GM12873 (cell line): ENCODE results near the gene APOL1.

Experiments
- TF ChIP-seq, protein P1 (sequence below): IDR thresholded peaks from 2 replicates; pipeline ENCODE4 v1.5.1; 2012; ENCODE audit warnings: low read depth, mild to moderate bottlenecking, moderate library complexity, low read length, control low read depth; ENCODE audit not compliant: insufficient read depth; ENCODE audit errors: missing control alignments

APOL1 gene

DNA sequence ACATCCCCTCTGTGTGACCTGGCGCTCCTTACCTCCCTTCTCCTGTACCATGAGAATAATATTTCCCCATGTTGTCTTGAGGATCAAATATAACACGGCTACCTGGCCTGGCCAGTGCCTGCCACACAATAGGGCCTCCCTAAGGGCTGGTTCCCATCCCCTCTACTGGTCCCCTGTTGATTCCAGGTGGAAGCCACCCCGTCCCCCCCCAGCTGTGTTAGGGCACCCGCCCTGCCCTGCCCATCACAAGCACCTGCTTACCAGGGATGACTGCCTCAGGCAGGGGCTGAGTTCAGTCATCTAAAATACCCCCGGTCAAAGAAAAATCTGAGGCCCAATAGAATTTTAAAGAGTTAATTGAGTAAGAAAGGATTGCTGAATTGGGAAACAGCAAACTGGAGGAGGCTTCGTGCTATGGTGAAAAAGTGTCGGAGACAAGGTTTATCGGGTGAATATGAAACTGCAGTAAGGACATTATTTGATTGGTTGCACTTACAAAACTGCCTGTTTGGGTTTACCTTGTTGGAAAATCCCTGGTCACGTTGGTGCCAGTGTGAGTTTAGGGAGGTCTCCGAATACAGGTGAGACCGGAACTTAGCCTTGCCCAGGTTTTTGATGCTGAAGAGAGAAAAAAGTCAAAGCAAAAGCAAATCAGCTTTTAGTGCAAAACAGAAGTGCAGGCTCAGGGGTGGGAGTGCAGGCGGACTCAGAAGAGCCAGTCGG is 5.2 kb downstream of the APOL1 start:
- TF ChIP-seq, protein P1, sequence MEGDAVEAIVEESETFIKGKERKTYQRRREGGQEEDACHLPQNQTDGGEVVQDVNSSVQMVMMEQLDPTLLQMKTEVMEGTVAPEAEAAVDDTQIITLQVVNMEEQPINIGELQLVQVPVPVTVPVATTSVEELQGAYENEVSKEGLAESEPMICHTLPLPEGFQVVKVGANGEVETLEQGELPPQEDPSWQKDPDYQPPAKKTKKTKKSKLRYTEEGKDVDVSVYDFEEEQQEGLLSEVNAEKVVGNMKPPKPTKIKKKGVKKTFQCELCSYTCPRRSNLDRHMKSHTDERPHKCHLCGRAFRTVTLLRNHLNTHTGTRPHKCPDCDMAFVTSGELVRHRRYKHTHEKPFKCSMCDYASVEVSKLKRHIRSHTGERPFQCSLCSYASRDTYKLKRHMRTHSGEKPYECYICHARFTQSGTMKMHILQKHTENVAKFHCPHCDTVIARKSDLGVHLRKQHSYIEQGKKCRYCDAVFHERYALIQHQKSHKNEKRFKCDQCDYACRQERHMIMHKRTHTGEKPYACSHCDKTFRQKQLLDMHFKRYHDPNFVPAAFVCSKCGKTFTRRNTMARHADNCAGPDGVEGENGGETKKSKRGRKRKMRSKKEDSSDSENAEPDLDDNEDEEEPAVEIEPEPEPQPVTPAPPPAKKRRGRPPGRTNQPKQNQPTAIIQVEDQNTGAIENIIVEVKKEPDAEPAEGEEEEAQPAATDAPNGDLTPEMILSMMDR, result no peak

DNA sequence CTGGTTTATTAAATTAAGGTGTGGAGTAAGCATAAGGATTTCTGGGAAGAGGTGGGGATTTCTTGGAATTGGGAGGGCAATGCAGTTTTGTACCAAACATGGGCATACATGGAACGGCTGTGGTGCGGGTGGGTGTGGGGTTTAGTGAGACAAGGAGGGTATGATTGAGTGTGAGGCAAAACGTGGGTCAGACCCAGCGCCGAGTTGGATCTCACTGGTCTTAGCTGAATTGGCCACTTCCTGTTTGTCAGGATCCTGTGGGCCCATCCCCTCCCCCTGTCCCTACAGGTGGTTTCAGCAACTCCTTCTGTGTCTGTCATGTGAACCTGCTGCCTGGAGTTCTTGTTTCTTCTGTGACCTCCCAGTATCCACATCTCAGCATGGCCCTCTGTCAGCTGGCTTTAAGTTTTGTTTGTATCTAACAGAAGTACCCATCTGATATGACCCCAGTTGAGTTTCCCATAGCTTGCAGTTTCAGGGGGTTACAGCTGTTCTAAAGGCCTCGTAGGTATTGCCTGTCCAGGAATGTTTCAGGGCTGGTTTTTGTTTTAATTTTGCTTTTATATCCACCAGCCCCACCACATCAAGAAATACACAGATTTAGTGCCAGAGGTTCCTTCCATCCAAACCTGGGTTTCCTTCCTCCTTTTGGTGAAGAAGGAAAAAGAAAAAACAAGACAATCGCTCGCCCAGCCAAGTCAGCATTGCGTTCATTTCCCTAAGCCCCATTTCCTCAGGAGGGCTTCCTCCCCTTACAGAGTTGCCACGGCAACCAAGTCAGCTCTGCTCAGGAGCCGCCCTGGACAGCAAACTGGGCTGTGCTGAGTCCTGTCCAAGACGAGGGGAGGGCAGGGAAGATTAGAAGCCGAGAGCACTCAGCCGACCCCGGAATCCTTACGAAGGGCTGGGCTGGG is 6.0 kb downstream of the APOL1 start:
- TF ChIP-seq, protein P1, result no peak

DNA sequence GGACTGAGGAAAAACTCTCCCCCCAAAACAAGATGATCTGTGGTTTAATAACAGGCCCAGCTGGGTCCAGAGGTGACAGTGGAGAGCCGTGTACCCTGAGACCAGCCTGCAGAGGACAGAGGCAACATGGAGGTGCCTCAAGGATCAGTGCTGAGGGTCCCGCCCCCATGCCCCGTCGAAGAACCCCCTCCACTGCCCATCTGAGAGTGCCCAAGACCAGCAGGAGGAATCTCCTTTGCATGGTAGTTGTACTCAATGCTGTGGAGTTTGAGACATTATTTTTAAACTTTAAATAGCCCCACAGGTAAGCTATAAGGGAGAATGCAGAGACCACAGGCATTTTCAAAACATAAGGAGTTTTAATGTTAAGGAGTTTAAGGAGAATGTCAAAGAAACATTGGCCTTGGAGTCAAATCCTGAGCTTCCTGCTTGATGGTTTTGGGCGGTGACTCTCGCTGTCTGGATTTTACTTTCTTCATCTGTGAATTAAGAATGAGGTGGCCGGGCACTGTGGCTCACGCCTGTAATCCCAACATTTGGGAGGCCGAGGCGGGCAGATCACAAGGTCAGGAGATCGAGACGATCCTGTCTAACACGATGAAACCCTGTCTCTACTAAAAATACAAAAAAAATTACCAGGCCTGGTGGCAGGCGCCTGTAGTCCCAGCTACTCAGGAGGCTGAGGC is 6.8 kb downstream of the APOL1 start:
- TF ChIP-seq, protein P1, result no peak

DNA sequence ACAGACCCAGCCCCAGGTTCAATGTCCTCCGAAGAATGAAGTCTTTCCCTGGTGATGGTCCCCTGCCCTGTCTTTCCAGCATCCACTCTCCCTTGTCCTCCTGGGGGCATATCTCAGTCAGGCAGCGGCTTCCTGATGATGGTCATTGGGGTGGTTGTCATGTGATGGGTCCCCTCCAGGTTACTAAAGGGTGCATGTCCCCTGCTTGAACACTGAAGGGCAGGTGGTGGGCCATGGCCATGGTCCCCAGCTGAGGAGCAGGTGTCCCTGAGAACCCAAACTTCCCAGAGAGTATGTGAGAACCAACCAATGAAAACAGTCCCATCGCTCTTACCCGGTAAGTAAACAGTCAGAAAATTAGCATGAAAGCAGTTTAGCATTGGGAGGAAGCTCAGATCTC is 14.1 kb downstream of the APOL1 start:
- TF ChIP-seq, protein P1, result no peak

DNA sequence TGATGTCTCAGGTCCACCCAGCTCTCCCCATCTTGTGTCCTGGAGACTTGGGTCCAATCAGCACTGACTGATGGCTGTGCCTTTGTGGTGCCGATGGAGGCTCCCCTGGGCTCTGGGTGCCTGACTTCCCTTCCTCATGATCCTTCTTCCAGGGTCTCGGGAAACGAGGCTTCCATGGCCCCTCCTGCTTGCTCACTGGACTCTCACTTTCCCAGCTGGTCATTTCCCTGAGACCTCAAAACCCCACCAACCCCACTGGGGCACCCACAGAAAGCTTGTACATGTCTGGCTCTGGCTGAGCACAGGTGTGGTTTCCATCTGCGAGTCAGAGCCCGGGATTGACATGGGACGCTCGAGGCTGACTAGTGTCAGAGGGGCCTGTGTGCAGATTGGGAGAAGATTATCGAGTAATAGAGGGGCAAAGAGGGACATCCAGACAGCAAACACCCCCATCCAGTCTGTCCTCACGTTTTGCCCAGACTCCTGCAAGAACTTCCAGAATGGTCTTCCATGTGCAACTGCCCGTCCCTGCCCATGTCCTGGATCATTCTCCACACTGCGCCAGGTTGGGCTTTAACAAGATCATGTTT is 15.1 kb downstream of the APOL1 start:
- TF ChIP-seq, protein P1, result no peak

DNA sequence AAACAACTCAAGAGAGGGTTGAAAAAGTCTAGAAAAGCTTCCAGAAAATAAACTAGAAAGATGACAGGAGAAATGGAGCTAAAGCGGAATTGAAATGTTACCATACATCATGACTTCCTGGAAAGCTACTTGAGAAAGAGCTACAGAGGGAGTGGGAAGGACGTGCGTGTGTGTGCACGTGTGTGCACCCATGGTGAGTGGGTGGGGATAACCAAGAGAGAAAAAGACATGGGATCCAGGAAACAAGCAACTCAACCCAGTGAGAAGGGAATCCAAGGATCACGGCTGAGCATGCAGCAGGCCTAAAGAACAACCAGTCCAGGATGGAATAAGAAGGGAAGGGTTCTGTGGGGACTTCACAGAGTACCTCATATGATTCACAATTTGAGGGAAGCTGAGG is 21.6 kb downstream of the APOL1 start:
- TF ChIP-seq, protein P1, result no peak
